ENCODE measurements around the gene SNRK. TPM values are rescaled to one million over a fixed set of nuclear protein-coding genes. Genes with fewer than 3 reads are reported as not detected.

Gene SNRK
- total RNA-seq, 1 experiment from 2014 or later, result 12.7 TPM

GRCh38 chr3:43262194-43262593 is 24.1 kb upstream of the SNRK start:
- Histone ChIP-seq H2AFZ (ENCODE audit: low read depth, low read length, poor library complexity, severe bottlenecking) (no peak overlapping the region), H3K4me1 (ENCODE audit: control insufficient read depth in 1 of 2, insufficient read depth in 2 of 2, low read length in 2 of 2) (no peaks in the 10 kb centered on the region), H3K4me3 (replicated peaks in 1 of 2; ENCODE audit: low read depth in 1 of 2, low read length in 2 of 2) (no peak overlapping the region), H3K27me3 (ENCODE audit: insufficient read depth, low read length) (0 out of 2 replicates have a peak, but pooled peaks cover 4% of the 10 kb centered on the region), H3K4me2 (ENCODE audit: low read length) (no peak overlapping the region), H3K79me2 (ENCODE audit: insufficient read depth, low read length) (no peaks in the 10 kb centered on the region), H3K27ac (ENCODE audit: low read depth, low read length) (no peak overlapping the region), H3K36me3 (ENCODE audit: control insufficient read depth in 1 of 2, insufficient read depth in 2 of 2, low read length in 2 of 2) (no peaks in the 10 kb centered on the region), H3K9me3 (ENCODE audit: control insufficient read depth in 1 of 2, insufficient read depth in 1 of 2, low read depth in 1 of 2, low read length in 2 of 2) (no peaks in the 10 kb centered on the region), H4K20me1 (ENCODE audit: insufficient read depth) (no peaks in the 10 kb centered on the region), H3K9ac (ENCODE audit: low read length) (no peak overlapping the region), H3K9me2 (ENCODE audit: insufficient read depth) (no peaks in the 10 kb centered on the region)
- ChIA-PET POLR2A (no interaction called here), RAD21 (ENCODE audit: low non-redundant PET in 1 of 2, low total read pairs in 2 of 2, uncharacterized antibody in 2 of 2, unreplicated experiment in 2 of 2) (no interaction called here), CTCF (no interaction called here)
- TF ChIP-seq POLR2A (IDR thresholded peaks at IDR 0.05; ENCODE audit: borderline replicate concordance, extremely low read depth, insufficient read depth, insufficient read length) (no peak), TCF7L2 (IDR thresholded peaks at IDR 0.05; ENCODE audit: borderline replicate concordance, extremely low read depth, insufficient read depth, insufficient read length) (no peak), EZH2 (IDR thresholded peaks at IDR 0.05) (no peak), POLR2AphosphoS5 (IDR thresholded peaks at IDR 0.05; ENCODE audit: low read depth, low read length) (no peak), EZH2phosphoT487 (IDR thresholded peaks at IDR 0.05; ENCODE audit: borderline replicate concordance) (no peak), FOSL1 (IDR thresholded peaks at IDR 0.05; ENCODE audit: low read depth) (no peak), REST (IDR thresholded peaks at IDR 0.05; ENCODE audit: low read depth) (no peak), ZNF274 (IDR thresholded peaks at IDR 0.05; ENCODE audit: low read depth, low read length) (no peak), SRF (IDR thresholded peaks at IDR 0.05; ENCODE audit: low read depth) (no peak), EGR1 (IDR thresholded peaks at IDR 0.05; ENCODE audit: low read depth) (no peak), JUND (IDR thresholded peaks at IDR 0.05) (no peak), ZFX (IDR thresholded peaks at IDR 0.05) (no peak), SIN3A (IDR thresholded peaks at IDR 0.05; ENCODE audit: low read depth) (no peak), SP1 (IDR thresholded peaks at IDR 0.05; ENCODE audit: low read depth) (no peak), ATF3 (IDR thresholded peaks at IDR 0.05) (no peak), CEBPB (IDR thresholded peaks at IDR 0.05; ENCODE audit: low read depth) (no peak)
- intact Hi-C loops (cut with micrococcal nuclease), result no loop called here
- DNase-seq (ENCODE audit: low read depth, low spot score), result no peak
- ATAC-seq, result no peak
- BruUV-seq (replicated peaks), result no TSS peak

All from HCT116 (cell line).